Measurements from ENCODE around the gene SYCE1L.
"Not testable (repeated sequence)": the region's sequence is repeated elsewhere in the genome, so short reads cannot be mapped to it uniquely, and the experiment has no call there.

The SYCE1L gene

DNA sequence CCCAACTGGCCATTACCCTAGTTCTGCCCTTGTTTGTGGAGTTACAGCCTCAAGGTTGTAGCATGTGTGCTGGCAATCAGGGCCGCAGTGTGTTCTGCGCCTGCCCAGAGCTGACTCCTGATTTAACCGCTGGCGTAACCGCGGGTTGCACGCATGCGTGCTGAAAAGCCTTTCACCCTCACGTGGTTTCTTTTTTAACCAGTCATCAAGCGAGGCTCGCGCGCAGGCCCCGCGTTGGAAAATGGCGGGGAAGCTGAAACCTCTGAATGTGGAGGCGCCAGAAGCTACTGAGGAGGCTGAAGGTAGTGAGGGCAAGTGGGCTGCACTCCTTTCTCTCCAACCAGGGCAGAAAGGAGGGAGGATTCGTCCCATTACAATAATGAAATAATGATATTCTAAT lies at the start of gene SYCE1L:
SYCE1L (plus strand) TSS at position 198 of the 400 bp plus-strand sequence; CDS start at position 242, 44 bp downstream.
- intact Hi-C loops (cut with DNase I) = no loop called here
- DNase-seq = no peak

DNA sequence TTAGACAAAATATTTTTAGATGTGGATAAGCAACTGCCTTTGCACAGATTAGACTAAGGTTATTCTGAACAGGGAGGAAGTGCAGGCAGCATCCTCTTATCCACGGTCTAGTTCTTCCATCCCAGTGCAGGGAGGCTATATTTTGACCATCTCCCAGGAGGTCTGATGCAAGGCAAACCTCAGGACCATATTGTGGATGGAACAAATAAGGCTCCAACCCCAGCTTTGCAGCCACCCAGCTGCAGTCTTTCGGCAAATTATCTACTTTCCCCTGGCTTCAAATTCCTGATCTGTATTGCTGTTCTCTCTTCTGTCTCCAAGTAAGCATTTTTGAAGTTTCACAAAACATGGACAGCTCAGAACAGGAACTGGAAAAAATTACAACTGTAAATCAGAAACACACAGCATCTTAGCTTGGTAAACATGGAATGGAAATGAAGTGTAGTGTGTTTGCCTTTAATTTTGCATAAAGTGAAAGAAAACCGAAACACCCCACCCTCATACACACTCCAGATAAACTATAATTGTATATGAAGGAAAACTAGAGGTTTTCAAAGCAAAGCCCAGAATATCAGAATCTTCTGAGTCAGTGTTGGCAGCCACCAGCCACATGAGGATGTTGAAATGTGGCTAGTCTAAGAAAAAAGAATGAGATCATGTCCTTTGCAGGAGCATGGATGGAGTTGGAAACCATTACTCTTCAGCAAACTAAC lies 41.7 kb upstream of the SYCE1L start:
- intact Hi-C loops (cut with DNase I) = no loop called here
- DNase-seq = no peak

- intact Hi-C loops (cut with DNase I) = no loop called here
Observed at GRCh38 chr16:77158293-77158692, 40.9 kb upstream of the SYCE1L start.

DNA sequence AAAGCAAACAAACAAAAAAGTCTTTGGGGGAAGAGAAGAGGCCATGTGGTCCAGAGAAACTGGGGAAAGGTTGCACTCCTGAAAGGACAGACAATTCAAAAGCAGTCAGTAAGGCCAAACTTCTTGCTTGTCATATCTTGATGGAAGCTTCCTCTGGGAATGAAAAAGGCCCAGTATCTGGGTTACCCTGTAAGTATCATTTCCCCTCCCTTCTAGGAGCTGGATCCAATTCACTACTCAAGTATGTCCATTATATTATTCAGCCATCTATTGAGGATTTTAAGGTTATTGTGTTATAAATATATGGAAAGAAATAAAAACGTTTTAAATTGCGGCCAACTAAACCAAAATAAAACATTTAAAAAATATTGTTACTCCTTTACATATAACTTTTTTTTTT lies 34.2 kb upstream of the SYCE1L start:
- no peak for DNase-seq
- intact Hi-C loops (cut with DNase I) = no loop called here

More at GRCh38 chr16:77158293-77158692, 40.9 kb upstream of the SYCE1L start:
- DNase-seq = no peak

DNA sequence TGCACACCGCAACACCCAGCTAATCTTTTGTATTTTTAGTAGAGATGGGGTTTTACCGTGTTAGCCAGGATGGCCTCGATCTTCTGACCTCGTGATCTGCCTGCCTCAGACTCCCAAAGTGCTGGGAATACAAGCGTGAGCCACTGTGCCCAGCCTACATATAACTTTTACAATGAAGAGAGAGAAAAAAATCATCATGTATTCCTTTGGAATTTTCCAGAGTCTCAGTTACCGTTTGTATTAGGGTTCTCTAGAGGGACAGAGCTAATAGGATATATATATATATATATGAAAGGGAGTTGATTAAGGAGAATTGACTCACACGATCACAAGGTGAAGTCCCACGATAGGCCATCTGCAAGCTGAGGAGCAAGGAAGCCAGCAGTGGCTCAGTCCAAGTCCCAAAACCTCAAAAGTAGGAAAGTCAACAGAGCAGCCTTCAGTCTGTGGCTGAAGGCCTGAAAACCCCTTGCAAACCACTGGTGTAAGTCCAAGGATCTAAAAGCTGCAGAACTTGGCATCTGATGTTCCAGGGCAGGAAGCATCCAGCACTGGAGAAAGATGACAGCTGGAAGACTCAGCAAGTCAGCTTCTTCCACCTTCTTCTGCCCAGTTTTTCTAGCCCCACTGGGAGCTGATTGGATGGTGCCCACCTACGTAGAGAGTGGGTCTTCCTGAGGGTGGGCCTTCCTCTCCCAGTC lies 33.5 kb upstream of the SYCE1L start:
- DNase-seq; intact Hi-C loops (cut with DNase I): not testable (repeated sequence)

- no peak for DNase-seq
Observed at GRCh38 chr16:77166726-77167125, 32.5 kb upstream of the SYCE1L start.

DNA sequence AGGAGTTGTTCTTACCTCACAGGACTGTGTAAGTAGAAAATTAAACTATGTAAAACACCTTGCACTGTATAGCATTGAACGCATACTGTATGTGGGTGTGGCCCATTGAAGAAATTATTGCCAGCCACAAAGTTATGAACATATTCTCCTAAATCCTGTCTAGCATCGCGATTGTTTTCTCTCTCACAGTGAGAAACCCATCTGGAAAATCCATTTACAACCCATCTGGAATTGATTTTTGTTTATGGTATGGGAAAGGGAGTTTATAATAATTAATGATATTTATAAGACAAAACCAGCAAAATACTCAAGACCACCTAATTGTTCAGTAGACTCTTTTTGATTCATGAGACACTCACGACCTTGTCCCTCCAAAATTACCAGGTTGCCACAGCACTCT lies 30.3 kb upstream of the SYCE1L start:
- intact Hi-C loops (cut with DNase I) = no loop called here
- no peak for DNase-seq

More at GRCh38 chr16:77166726-77167125, 32.5 kb upstream of the SYCE1L start:
- intact Hi-C loops (cut with DNase I) = no loop called here

GRCh38 chr16:77169650-77170236 lies 29.5 kb upstream of the SYCE1L start:
- intact Hi-C loops (cut with DNase I) = no loop called here

DNA sequence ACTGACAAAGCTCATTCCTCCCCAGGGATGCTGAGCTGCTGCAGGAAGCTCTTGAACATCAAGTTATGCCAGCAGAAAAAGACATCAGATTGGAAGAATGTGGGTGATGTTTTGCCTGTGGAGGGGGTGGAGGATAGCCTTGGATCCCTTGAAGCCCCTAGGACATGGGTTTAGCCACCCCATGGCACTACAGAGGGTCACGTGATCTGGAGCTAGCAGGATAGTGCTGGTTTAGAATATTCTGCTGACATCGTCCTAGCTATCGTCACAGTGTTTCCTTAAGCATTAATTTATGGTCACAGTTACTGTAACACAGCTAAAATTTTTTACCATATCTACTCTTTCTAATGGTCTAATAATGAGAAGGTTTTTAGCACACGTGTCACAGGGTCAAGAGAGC lies 28.4 kb upstream of the SYCE1L start:
- intact Hi-C loops (cut with DNase I) = no loop called here
- DNase-seq = no peak

More at GRCh38 chr16:77169650-77170236, 29.5 kb upstream of the SYCE1L start:
- DNase-seq = peak in 38 of 42 donors; percentile 18 to 79 (median 56)

GRCh38 chr16:77171745-77172635 lies 27.2 kb upstream of the SYCE1L start:
- peak in 16 of 42 donors; percentile 20 to 76 (median 54) for DNase-seq
- intact Hi-C loops (cut with DNase I) = no loop called here

GRCh38 chr16:77172951-77173350 lies 26.3 kb upstream of the SYCE1L start:
- intact Hi-C loops (cut with DNase I) = no loop called here
- DNase-seq = no peak

- no peak for DNase-seq
- intact Hi-C loops (cut with DNase I) = no loop called here
Observed at GRCh38 chr16:77183137-77183536, 16.1 kb upstream of the SYCE1L start.

- intact Hi-C loops (cut with DNase I); DNase-seq: not testable (repeated sequence)
Observed at GRCh38 chr16:77186298-77186697, 12.9 kb upstream of the SYCE1L start.

DNA sequence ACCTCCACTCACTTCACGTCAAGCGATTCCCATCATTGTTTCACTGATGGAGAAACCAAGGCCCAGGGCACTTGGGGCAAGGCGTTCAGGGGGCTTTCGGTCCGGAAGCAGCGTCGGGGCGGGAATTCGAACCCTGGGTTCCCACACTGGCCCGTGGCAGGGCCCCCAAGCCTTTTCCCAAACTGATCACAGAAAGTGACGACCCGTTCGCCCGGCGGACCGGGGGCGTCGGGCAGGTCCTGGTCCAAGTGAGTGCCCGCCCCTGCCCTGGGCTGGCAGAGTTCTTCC lies 9.1 kb upstream of the SYCE1L start:
- intact Hi-C loops (cut with DNase I) = no loop called here

GRCh38 chr16:77190478-77191258 lies 8.5 kb upstream of the SYCE1L start, which contains the start of gene MON1B:
Gene MON1B (plus strand): TSS chr16:77191190. CDS start chr16:77191486, 296 bp downstream.
- intact Hi-C loops (cut with DNase I) = no loop called here
- DNase-seq = peak; percentile 92 to 99 (median 98)

More for the DNA sequence above, 9.1 kb upstream of the SYCE1L start:
- DNase-seq = no peak

DNA sequence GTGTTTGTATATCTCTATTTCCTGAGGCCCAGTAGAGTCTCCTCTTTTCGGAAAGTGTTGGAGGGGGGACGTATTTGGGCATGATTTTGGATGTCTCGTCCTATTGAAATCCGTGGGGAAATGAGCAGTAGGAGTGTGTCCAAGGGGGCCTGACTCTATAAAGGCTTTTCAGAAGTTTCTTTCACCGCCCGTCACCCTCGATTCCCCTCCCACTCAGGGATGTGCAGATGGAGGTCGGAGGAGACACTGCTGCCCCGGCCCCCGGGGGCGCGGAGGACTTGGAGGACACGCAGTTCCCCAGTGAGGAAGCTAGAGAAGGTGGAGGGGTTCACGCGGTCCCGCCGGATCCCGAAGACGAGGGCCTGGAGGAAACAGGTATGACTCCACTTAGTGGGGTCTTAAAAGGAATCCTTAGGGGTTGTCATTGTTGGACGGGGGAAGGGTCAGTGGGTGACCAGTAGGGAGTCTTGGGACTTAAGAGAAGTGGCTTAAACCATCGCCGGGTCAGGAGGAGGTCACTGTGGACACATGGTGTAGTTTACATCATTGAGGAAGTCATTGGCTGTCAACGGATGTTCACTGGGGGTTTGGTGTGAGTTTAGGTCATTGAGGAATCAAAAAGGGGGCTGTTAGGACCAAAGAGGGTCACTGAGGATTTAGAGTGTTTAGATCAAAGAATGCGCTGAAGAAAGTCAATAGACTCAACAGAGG lies 7.8 kb upstream of the SYCE1L start:
- DNase-seq = peak in 18 of 42 donors; percentile 12 to 55 (median 26)
- intact Hi-C loops (cut with DNase I) = no loop called here

GRCh38 chr16:77193377-77193776 lies 5.8 kb upstream of the SYCE1L start:
- intact Hi-C loops (cut with DNase I) = no loop called here
- DNase-seq = no peak

All from head of caudate nucleus (tissue), 42 donors.